Glutamatergic neuron (in vitro differentiated cells): ENCODE measurements around the gene RASD1. TPM values are rescaled to one million over a fixed set of nuclear protein-coding genes. Genes with fewer than 3 reads are reported as not detected.

Experiments used
- DNase-seq: peaks from one replicate; pipeline ENCODE4 v3.0.0; 2022
- H3K27ac Mint-ChIP-seq: one replicate; pipeline ENCODE4 v1.8.0; 2020; ENCODE audit warnings: mild to moderate bottlenecking, mixed read lengths, inconsistent platforms; ENCODE audit not compliant: unreplicated experiment
- H3K27me3 Mint-ChIP-seq: one replicate; pipeline ENCODE4 v1.8.0; 2020; ENCODE audit warnings: mild to moderate bottlenecking, moderate library complexity, mixed read lengths, inconsistent platforms; ENCODE audit not compliant: unreplicated experiment
- H3K36me3 Mint-ChIP-seq: one replicate; pipeline ENCODE4 v1.8.0; 2020; ENCODE audit warnings: mild to moderate bottlenecking, mixed read lengths, inconsistent platforms; ENCODE audit not compliant: unreplicated experiment
- H3K4me1 Mint-ChIP-seq: one replicate; pipeline ENCODE4 v1.8.0; 2020; ENCODE audit warnings: mild to moderate bottlenecking, low read depth, mixed read lengths, inconsistent platforms; ENCODE audit not compliant: unreplicated experiment
- H3K4me3 Mint-ChIP-seq: one replicate; pipeline ENCODE4 v1.8.0; 2020; ENCODE audit warnings: mild to moderate bottlenecking, mixed read lengths, inconsistent platforms; ENCODE audit not compliant: unreplicated experiment
- H3K9me3 Mint-ChIP-seq: one replicate; pipeline ENCODE4 v1.8.0; 2020; ENCODE audit warnings: mild to moderate bottlenecking, moderate library complexity, mixed read lengths, inconsistent platforms; ENCODE audit not compliant: unreplicated experiment
- total RNA-seq: library from RNA; stranded (reverse); fragmentation: NEBNext Ultra II Directional; extraction: Animal tissue kit (Norgen Biotek cat#: 25700); gene quantifications from one replicate; pipeline ENCODE4 v1.2.1, GENCODE V29; 2021; ENCODE audit not compliant: unreplicated experiment
- TF ChIP-seq, protein P1 (sequence below): fragments of 200-600 bp; sonication (generic); IDR thresholded peaks from one replicate; pipeline ENCODE4 v1.5.0; 2021; ENCODE audit not compliant: partially characterized antibody, unreplicated experiment

RASD1 gene
- total RNA-seq, 1 donor from 2014 or later: 140 TPM

DNA sequence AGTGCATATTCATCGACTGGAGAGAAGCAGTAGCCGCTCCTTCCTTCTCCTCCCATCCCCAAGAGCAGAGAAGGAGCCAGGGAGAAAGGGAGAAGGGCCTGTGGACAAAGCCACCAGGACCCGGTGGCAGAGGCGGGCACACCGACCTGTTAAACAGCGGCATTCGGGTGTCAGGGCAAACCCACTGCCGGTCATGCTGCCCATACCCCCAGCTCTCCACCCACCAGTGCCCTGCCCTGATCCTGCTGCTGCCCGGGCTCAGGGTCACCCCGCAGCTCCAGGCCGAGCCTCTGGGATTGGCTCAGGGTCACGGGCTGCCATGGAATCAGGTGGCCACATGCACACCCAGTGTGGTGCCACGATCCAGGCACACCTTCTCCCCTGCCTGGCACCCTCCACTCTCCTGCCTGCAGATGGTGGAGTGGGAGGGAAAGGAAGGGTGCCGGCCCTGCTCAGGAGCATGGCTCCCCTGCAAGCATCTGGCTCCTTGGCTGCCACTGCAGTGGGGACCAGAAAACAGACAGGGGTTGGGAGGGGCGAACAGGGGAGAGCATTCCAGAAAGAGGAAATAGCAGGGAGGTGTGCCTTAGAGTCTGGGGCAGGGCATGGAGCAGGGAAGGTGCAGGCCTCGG lies 18.3 kb upstream of the RASD1 start:
- no peak for DNase-seq
- H3K9me3 Mint-ChIP-seq: peaks cover 7% of the 10 kb centered on the region
- H3K4me1 Mint-ChIP-seq: peaks cover 20% of the 10 kb centered on the region
- H3K27ac Mint-ChIP-seq: no peak overlapping the region
- H3K36me3 Mint-ChIP-seq: no peaks in the 10 kb centered on the region
- TF ChIP-seq, protein P1, sequence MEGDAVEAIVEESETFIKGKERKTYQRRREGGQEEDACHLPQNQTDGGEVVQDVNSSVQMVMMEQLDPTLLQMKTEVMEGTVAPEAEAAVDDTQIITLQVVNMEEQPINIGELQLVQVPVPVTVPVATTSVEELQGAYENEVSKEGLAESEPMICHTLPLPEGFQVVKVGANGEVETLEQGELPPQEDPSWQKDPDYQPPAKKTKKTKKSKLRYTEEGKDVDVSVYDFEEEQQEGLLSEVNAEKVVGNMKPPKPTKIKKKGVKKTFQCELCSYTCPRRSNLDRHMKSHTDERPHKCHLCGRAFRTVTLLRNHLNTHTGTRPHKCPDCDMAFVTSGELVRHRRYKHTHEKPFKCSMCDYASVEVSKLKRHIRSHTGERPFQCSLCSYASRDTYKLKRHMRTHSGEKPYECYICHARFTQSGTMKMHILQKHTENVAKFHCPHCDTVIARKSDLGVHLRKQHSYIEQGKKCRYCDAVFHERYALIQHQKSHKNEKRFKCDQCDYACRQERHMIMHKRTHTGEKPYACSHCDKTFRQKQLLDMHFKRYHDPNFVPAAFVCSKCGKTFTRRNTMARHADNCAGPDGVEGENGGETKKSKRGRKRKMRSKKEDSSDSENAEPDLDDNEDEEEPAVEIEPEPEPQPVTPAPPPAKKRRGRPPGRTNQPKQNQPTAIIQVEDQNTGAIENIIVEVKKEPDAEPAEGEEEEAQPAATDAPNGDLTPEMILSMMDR: no peak
- H3K27me3 Mint-ChIP-seq: peaks cover 4% of the 10 kb centered on the region
- H3K4me3 Mint-ChIP-seq: no peak overlapping the region

DNA sequence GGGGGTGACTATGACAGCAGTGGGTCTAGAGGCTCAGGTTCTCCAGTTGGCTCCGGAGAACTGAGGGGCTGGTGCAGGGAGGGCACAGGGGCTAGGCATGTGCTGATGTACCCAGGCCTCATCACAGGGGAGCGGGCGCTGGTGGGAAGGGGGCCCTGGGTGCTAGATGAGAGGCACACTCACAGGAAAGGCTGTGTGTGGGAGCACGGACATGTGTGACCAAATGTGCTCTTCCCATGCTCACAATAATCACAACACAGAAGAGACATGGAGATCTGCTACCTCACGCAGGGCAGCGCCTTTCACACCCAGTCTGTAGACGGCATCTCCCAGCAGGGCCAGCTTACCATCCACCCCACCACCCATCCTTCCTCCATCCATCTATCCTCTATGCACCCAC lies 17.4 kb upstream of the RASD1 start:
- no peak for DNase-seq
- TF ChIP-seq, protein P1: no peak
- no peaks in the 10 kb centered on the region for H3K36me3 Mint-ChIP-seq
- H3K27ac Mint-ChIP-seq: no peak overlapping the region
- peaks cover 7% of the 10 kb centered on the region for H3K9me3 Mint-ChIP-seq
- H3K4me1 Mint-ChIP-seq: peaks cover 18% of the 10 kb centered on the region
- H3K27me3 Mint-ChIP-seq: peaks cover 4% of the 10 kb centered on the region
- H3K4me3 Mint-ChIP-seq: no peak overlapping the region

DNA sequence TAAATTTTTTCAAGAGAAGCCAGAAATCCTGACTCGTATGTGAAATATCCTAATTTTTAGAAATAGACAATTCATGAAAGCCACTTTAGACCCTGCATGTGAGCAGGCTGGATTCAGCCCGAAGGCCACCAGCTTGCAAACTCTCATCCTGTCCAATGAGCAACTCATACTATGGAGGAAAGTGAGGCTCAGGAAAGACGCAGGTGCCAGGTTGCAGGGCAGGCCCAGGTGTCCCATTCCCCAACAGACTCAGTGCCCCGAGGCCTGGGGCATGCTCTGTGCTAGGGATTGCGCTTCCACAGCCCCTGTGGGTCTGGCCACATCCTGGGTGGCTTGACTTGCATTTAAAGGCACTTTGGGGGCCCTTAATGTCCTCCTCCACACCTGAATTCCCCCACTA lies 16.7 kb upstream of the RASD1 start:
- TF ChIP-seq, protein P1: no peak
- Mint-ChIP-seq H3K36me3 (no peaks in the 10 kb centered on the region), H3K27me3 (peaks cover 4% of the 10 kb centered on the region), H3K4me3 (no peak overlapping the region), H3K9me3 (peaks cover 7% of the 10 kb centered on the region), H3K4me1 (peaks cover 16% of the 10 kb centered on the region), H3K27ac (no peak overlapping the region)
- DNase-seq: no peak

DNA sequence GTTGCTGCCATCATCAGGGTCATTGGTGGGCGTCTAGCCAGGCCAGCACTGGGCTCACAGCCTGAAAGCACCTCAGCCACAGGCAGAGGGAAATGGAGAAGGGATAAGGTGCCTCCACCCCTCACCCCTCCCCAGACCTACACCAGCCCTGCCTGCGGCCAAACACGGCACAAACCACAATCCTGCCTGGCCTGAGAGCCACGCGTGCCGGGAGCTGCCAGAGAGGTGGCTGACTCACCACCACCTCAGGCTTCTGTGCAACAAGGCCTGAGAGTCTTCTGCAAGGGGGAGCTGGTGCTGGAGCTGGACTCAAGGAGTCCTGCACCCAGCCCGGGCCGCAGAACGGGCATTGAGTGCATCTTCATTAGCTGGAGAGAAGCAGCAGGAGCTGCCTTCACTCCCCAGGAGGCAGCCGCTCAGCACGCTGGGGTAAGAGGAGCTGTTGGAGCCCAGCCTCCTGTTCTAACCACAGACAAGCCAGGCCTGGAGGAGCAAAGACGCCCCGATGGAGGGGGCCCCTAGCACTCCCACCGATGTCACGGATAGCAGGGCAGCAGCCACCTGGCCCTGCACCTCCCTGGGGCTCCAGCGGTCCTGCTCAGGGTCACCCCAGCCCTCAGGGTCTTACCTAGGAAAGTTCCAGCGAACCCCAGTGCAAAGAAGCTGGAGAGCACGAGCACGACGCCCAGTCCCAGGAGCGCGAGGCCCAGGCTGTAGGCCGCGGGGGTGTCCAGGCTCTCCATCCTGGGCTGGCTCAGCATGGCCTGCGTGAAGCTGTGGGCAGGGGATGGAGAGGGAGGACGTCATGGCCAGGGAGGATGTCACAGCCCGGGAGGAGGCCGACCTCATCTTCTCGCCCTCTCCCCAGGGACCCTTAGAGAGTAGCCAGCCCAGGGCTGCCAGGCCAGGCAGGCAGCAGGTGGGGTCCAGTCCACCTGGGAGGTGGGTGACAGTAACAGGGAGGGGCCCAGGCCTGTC lies 16.0 kb upstream of the RASD1 start:
- DNase-seq: peak; percentile 33
- H3K27me3 Mint-ChIP-seq: peaks cover 5% of the 10 kb centered on the region
- H3K4me1 Mint-ChIP-seq: peaks cover 18% of the 10 kb centered on the region
- H3K36me3 Mint-ChIP-seq: no peaks in the 10 kb centered on the region
- TF ChIP-seq, protein P1: no peak
- H3K27ac Mint-ChIP-seq: no peak overlapping the region
- H3K4me3 Mint-ChIP-seq: no peak overlapping the region
- peaks cover 7% of the 10 kb centered on the region for H3K9me3 Mint-ChIP-seq

DNA sequence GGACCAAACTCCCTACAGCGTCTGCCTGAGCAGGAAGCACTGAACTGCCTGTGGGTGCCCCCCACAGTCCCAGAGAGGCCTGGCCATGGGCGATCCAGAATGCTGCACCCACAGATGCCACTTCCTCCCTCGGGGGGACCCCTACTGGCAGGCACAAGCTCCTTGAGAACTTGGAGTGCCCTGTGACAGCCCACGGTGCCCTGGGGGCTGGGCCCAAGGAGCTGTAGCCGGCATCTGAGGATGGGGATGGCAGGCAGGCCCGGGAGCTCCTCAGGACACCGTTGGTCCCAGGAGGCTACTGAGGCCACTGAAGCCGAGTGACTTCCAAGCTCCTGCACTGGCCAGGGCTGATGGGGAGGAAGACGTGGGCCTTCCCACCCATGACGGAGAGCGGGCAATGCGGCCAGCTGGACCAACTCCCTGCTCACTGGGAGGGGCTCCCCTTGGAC lies 15.1 kb upstream of the RASD1 start:
- DNase-seq: no peak
- Mint-ChIP-seq H3K4me3 (no peak overlapping the region), H3K27me3 (peaks cover 5% of the 10 kb centered on the region), H3K9me3 (peaks cover 7% of the 10 kb centered on the region), H3K4me1 (peaks cover 13% of the 10 kb centered on the region), H3K36me3 (no peaks in the 10 kb centered on the region), H3K27ac (no peak overlapping the region)
- TF ChIP-seq, protein P1: no peak
